GM20000 (cell line): ENCODE results near the gene ACBD4.
A peak's percentile ranks its signal among the peaks of the same experiment; 100 is the strongest.

ENCODE experiments used
- DNase-seq: peaks from one replicate; pipeline ENCODE4 v3.0.0; 2012; ENCODE audit warnings: low spot score
- TF ChIP-seq, protein P1 (sequence below): IDR thresholded peaks from 2 replicates; pipeline ENCODE4 v1.5.1; 2012; ENCODE audit warnings: mild to moderate bottlenecking, control low read depth; ENCODE audit errors: extremely low read depth, missing control alignments

ACBD4 gene, protein sequence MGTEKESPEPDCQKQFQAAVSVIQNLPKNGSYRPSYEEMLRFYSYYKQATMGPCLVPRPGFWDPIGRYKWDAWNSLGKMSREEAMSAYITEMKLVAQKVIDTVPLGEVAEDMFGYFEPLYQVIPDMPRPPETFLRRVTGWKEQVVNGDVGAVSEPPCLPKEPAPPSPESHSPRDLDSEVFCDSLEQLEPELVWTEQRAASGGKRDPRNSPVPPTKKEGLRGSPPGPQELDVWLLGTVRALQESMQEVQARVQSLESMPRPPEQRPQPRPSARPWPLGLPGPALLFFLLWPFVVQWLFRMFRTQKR

DNA sequence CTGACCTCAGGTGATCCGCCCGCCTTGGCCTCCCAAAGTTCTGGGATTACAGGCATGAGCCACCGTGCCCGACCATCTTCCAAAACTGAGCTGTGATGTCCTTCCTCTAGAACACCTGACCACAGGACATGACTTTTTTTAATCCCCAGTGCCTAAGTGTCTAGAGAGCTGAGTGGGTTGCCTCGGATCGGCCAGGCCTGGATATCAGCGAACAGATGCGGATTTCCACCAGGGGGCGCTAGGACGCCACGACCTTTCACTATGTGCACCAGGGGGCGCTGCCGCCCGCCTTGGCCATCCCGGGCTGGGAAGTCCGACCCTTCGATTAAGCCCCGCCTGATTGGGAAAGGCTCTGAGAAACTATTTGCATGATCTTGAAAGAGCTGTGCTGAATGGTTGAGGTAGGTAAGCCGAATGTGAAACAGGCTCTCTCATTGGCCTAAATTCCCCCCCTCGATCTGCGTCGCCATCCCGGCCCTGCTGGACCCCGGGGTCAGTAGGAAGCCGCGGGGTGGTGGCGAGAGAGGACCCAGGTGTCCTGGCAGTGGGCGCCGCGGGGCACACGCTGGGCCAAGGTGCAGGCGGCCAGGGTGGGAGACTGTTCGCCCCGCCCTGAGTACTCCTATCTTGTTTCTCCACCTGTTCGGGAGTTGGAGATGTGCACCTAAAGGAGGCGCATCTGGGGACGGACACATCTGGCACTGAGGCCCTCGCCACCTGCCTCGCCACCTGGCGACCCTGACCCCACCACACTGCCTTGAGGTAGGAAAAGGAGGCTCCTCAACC, at the start of gene ACBD4:
ACBD4 (plus strand) TSS at position 496 of the 786 bp plus-strand sequence. CDS start 458 bp downstream, outside the sequence.
- peak; percentile 96 for DNase-seq
- TF ChIP-seq, protein P1, sequence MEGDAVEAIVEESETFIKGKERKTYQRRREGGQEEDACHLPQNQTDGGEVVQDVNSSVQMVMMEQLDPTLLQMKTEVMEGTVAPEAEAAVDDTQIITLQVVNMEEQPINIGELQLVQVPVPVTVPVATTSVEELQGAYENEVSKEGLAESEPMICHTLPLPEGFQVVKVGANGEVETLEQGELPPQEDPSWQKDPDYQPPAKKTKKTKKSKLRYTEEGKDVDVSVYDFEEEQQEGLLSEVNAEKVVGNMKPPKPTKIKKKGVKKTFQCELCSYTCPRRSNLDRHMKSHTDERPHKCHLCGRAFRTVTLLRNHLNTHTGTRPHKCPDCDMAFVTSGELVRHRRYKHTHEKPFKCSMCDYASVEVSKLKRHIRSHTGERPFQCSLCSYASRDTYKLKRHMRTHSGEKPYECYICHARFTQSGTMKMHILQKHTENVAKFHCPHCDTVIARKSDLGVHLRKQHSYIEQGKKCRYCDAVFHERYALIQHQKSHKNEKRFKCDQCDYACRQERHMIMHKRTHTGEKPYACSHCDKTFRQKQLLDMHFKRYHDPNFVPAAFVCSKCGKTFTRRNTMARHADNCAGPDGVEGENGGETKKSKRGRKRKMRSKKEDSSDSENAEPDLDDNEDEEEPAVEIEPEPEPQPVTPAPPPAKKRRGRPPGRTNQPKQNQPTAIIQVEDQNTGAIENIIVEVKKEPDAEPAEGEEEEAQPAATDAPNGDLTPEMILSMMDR = peak; percentile 100

DNA sequence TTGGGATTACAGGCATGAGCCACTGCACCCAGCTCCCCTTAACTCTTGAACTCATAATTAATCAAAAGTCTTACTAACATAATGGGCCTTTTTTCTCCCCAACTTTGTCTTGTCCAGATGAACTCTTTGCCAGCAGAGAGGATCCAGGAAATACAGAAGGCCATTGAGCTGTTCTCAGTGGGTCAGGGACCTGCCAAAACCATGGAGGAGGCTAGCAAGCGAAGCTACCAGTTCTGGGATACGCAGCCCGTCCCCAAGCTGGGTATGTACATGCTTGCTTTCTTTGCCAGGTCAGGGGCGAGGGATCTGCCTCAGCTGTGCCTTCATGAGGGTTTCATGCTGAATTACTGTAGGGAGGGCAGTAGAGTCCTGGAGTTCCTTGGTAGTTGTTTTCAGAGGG, 49.1 kb upstream of the ACBD4 start:
- DNase-seq = no peak
- TF ChIP-seq, protein P1 = no peak

DNA sequence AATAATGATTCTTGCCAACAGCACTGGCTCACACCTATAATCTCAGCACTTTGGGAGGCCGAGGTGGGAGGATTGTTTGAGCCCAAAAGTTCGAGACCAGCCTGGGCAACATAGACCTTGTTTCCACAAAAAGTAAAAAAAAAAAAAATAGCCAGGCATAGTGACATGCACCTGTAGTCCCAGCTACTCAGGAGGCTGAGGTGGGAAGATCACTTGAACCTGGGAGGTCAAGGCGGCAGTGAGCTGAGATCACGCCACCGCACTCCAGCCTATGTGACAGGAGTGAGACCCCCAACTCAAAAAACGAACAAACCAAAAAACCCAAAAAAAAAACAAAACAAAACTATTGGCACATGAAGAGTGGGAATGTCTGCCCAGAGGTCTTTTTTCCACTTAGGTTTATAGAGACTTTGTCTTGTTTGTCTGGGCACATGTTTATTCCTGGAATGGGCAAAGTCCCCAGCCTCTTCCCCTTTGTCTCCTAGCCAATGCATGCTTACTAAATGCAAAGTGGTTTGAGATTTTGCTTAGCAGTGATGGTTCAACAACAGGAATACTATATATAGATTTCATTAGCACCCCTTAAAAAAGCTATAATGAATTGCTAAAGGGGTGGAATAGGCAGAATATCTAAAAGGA, 48.5 kb upstream of the ACBD4 start:
- DNase-seq = no peak
- TF ChIP-seq, protein P1 = no peak

DNA sequence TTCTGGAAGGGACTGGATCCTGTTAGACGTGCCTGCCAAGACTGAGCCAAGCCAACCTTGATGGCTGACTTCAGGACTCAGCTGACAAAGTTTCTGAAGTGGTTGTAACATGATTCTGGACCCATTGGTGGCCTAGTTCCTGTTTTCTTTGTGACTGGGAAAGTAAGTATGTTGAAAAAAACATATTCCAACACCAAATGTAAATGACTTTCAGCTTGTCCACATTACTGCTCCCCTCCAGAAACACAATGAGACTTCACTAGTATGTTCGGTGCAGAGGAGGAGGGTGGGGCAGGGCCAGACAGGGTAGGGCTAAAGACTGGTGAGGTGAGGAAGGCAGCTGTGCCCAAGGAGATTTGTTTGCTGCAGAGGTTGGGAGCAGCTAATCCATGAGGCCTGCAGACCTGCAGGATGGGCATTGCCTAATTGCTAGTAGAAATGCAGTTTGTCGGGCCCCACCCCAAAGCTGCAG, 47.9 kb upstream of the ACBD4 start:
- DNase-seq = no peak
- TF ChIP-seq, protein P1 = no peak

DNA sequence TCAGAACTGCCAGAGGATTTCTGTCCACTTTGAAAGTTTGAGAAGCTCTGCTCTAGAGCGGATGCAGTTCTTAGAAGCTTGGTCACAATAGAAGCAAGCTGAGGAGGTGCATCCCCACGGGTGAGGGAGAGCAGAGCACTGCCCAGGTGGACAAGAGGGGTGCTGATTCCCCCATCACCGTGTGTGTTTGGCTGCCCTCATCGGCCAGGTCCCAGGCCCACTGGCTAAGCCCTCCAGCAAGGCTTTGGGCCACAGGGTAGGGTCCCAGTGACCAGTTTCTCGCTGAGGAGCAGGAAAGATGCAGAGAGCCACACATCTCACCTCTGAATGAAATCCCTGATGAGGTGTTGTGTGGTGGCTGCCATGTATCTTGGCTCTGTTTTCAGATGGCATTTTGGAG, 47.5 kb upstream of the ACBD4 start:
- no peak for DNase-seq
- TF ChIP-seq, protein P1 = no peak

DNA sequence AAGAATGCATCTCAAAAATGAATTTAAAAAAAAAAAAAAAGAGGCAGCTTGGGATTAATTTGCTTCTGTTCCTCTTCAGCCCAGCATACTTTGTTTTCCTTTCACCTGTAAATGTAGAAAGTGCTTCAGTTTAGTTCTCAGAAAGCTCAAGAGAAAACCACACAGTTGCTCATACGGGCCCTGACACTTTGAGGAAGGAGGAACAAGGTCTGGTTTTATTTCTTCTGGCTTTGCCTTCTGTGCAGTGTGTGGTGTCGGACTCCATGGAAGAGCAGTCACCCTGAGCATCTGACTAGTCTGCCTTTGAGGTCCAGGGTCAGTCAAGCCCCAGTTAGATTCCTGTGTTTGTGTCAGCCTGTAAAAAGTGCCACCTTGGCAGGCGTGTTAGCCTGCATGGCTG, 46.7 kb upstream of the ACBD4 start:
- no peak for DNase-seq
- TF ChIP-seq, protein P1 = no peak

DNA sequence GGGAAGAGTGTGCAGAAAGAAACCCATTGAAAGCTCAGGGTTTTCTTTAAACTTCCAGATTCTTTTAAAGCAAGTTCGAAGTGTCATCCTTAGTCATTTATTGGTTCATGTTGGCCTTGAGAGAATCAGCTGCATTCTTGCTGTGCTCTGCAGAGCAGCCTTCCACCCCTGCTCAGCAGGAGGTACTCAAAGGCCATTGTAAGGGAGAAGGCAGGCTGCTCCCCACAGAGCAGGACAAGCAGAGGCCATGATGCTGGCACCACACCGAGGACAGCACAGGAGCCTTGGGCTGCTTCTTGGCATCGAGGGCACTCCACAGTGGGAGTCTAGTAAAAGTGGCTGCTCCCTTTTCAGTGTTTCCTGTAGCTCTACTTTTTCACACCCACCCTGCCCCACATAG, 44.8 kb upstream of the ACBD4 start:
- TF ChIP-seq, protein P1 = no peak

More for the DNA sequence above, 44.8 kb upstream of the ACBD4 start:
- no peak for DNase-seq
